Bronchial epithelial cell (primary cell): ENCODE results near the gene NPNT. TPM values are rescaled to one million over a fixed set of nuclear protein-coding genes. Genes with fewer than 3 reads are reported as not detected.

Source experiments
- DNase-seq: peaks from one replicate; pipeline ENCODE4 v3.0.0-alpha.2; 2010; ENCODE audit warnings: low read depth
- FAIRE-seq: peaks from 2 replicates; lab custom pipeline; 2011; peaks lifted over from hg19 to GRCh38; lab: Jason Lieb, UNC
- H3K27me3 ChIP-seq: 2 replicates; pipeline ENCODE4 v1.5.1; 2011; ENCODE audit warnings: low read length; ENCODE audit not compliant: control insufficient read depth, insufficient read depth
- H3K36me3 ChIP-seq: 2 replicates; pipeline ENCODE4 v1.5.1; 2011; ENCODE audit warnings: low read length; ENCODE audit not compliant: control insufficient read depth, insufficient read depth
- H3K4me3 ChIP-seq: 2 replicates; pipeline ENCODE4 v1.5.1; 2011; ENCODE audit warnings: mild to moderate bottlenecking, low read depth, low read length, control low read depth
- CTCF ChIP-seq: IDR thresholded peaks from 2 replicates; pipeline ENCODE4 v1.5.1; 2011; ENCODE audit warnings: mild to moderate bottlenecking, moderate library complexity, low read length, control low read depth, inconsistent platforms; ENCODE audit not compliant: insufficient read depth, severe bottlenecking
- total RNA-seq: library from RNA; depleted of rRNA; stranded (reverse); fragments of >200 nt; gene quantifications from 2 replicates; pipeline ENCODE4 v1.2.1, GENCODE V29; 2014

The NPNT gene
- total RNA-seq, 1 donor from 2014 or later, result 1.1 TPM

DNA sequence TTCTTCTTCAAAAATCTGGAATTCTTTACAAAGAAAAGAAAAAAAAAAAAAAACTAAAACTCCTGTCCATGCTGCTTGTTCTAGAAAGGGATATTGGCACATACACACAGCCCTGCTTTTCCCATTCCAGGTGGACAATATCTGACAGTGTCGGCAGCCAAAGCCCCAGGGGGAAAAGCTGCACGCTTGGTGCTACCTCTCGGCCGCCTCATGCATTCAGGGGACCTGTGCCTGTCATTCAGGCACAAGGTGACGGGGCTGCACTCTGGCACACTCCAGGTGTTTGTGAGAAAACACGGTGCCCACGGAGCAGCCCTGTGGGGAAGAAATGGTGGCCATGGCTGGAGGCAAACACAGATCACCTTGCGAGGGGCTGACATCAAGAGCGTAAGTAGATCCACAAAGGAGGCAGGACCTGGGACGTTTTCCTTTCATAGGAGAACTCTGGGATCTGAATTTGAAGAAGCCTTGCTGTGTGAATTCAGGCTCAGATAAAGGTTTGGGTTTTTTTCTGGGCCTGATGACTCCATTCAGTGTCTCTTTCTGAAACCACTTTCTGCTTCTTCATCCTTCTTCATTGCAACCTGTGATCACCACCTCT lies 71.9 kb downstream of the NPNT start:
- DNase-seq (no peak), FAIRE-seq (no peak)
- Histone ChIP-seq H3K36me3 (no peaks in the 10 kb centered on the region), H3K27me3 (no peaks in the 10 kb centered on the region), H3K4me3 (no peak overlapping the region)
- no peak for TF ChIP-seq CTCF

DNA sequence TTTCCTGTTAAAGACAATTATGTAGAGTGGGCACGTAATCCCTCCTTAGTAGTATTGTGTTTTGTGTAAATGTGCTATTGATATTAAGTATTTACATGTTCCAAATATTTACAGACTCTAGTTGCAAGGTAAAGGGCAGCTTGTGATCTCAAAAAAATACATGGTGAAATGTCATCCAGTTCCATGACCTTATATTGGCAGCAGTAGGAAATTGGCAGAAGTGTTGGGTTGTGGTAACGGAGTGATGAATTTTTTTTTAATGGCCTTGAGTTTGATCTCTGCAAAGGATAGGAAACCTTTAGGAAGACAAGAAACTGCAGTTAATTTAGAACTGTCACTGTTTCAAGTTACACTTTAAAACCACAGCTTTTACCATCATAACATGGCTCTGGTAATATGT lies 74.3 kb downstream of the NPNT start:
- TF ChIP-seq CTCF, result no peak
- H3K27me3 ChIP-seq, result no peaks in the 10 kb centered on the region
- H3K36me3 ChIP-seq, result no peaks in the 10 kb centered on the region
- DNase-seq, result no peak
- FAIRE-seq, result no peak
- H3K4me3 ChIP-seq, result no peak overlapping the region

GRCh38 chr4:105970371-105970770 lies 75.1 kb downstream of the NPNT start:
- H3K27me3 ChIP-seq, result no peaks in the 10 kb centered on the region
- no peak for TF ChIP-seq CTCF
- no peak for FAIRE-seq
- no peaks in the 10 kb centered on the region for H3K36me3 ChIP-seq
- DNase-seq, result no peak
- H3K4me3 ChIP-seq, result no peak overlapping the region

DNA sequence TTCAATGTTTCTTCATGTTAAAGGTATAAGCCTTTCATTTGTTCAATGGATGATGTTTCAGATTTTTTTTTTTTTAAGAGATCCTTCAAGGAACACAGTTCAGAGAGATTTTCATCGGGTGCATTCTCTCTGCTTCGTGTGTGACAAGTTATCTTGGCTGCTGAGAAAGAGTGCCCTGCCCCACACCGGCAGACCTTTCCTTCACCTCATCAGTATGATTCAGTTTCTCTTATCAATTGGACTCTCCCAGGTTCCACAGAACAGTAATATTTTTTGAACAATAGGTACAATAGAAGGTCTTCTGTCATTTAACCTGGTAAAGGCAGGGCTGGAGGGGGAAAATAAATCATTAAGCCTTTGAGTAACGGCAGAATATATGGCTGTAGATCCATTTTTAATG lies 75.8 kb downstream of the NPNT start:
- FAIRE-seq (no peak), DNase-seq (no peak)
- H3K4me3 ChIP-seq, result no peak overlapping the region
- TF ChIP-seq CTCF, result no peak
- H3K27me3 ChIP-seq, result no peaks in the 10 kb centered on the region
- H3K36me3 ChIP-seq, result no peaks in the 10 kb centered on the region

- no peak for TF ChIP-seq CTCF
- FAIRE-seq, result no peak
- no peak for DNase-seq
Observed at GRCh38 chr4:105972946-105973621, 77.8 kb downstream of the NPNT start.

More at GRCh38 chr4:105972946-105973621, 77.8 kb downstream of the NPNT start:
- Histone ChIP-seq H3K36me3 (no peaks in the 10 kb centered on the region), H3K4me3 (no peak overlapping the region), H3K27me3 (no peaks in the 10 kb centered on the region)
